Smooth muscle cell (in vitro differentiated cells): Measurements from ENCODE around the gene DSE. TPM values are rescaled to one million over a fixed set of nuclear protein-coding genes. Genes with fewer than 3 reads are reported as not detected.
"Not testable (repeated sequence)": the region's sequence is repeated elsewhere in the genome, so short reads cannot be mapped to it uniquely, and the experiment has no call there.

Experiments used
- DNase-seq: peaks from one replicate; lab custom pipeline; 2025; ENCODE audit not compliant: unreplicated experiment; lab: John Stamatoyannopoulos, UW
- H2AFZ ChIP-seq: fragments of 200-600 bp; sonication (generic); 2 replicates; pipeline ENCODE4 v1.6.0; 2016; ENCODE audit warnings: antibody characterized with exemption, low read depth, mild to moderate bottlenecking
- H3F3A ChIP-seq: fragments of 200-600 bp; sonication (generic); 2 replicates; pipeline ENCODE4 v1.6.0; 2017; ENCODE audit warnings: antibody characterized with exemption, low read depth
- H3K27ac ChIP-seq: fragments of 200-600 bp; sonication (generic); 2 replicates; pipeline ENCODE4 v1.5.1; 2016; ENCODE audit warnings: low read depth, mild to moderate bottlenecking
- H3K27me3 ChIP-seq: fragments of 200-600 bp; sonication (generic); 2 replicates; pipeline ENCODE4 v1.6.1; 2016; ENCODE audit warnings: low read depth, mild to moderate bottlenecking
- H3K36me3 ChIP-seq: fragments of 200-600 bp; sonication (generic); 2 replicates; pipeline ENCODE4 v1.5.1; 2016; ENCODE audit warnings: low read depth
- H3K4me1 ChIP-seq: fragments of 200-600 bp; sonication (generic); 2 replicates; pipeline ENCODE4 v1.5.1; 2016; ENCODE audit warnings: low read depth
- H3K4me2 ChIP-seq: fragments of 200-600 bp; sonication (generic); 2 replicates; pipeline ENCODE4 v1.6.0; 2016; ENCODE audit warnings: mild to moderate bottlenecking
- H3K4me3 ChIP-seq: fragments of 200-600 bp; sonication (generic); 2 replicates; pipeline ENCODE4 v1.5.1; 2016; ENCODE audit warnings: mild to moderate bottlenecking
- H3K79me2 ChIP-seq: fragments of 200-600 bp; sonication (generic); 2 replicates; pipeline ENCODE4 v1.6.0; 2016; ENCODE audit warnings: low read depth, mild to moderate bottlenecking
- H3K9ac ChIP-seq: fragments of 200-600 bp; sonication (generic); 2 replicates; pipeline ENCODE4 v1.6.0; 2016; ENCODE audit warnings: low read depth
- H3K9me3 ChIP-seq: fragments of 200-600 bp; sonication (generic); replicated peaks from 2 replicates; pipeline ENCODE4 v1.5.1; 2016; ENCODE audit warnings: low read depth
- H4K20me1 ChIP-seq: fragments of 200-600 bp; sonication (generic); 2 replicates; pipeline ENCODE4 v1.6.0; 2016; ENCODE audit warnings: low read depth
- WGBS: methylation state at CpG from one replicate; pipeline ENCODE4 v1.1.7; 2016; ENCODE audit warnings: low lambda C conversion rate; 5-methylcytosine and 5-hydroxymethylcytosine counted together
- polyA plus RNA-seq: library from polyadenylated mRNA; unstranded; fragments of >200 nt; fragmentation: Nextera tagmentation; extraction: Ambion mirVana; gene quantifications from 2 replicates; pipeline ENCODE4 v1.2.1, GENCODE V29; 2016
- total RNA-seq: library from RNA; depleted of rRNA; stranded (reverse); fragments of >200 nt; gene quantifications from 2 replicates; pipeline ENCODE4 v1.2.3, GENCODE V29; 2014
- TF ChIP-seq, protein P1 (sequence below): fragments of 200-600 bp; sonication (generic); IDR thresholded peaks from 2 replicates; pipeline ENCODE4 v1.5.1; 2017; ENCODE audit warnings: borderline replicate concordance, mild to moderate bottlenecking, antibody characterized with exemption; ENCODE audit not compliant: insufficient read depth, poor library complexity, severe bottlenecking

DSE gene
- total and polyA plus RNA-seq, 2 experiments from 2014 or later: 38.6 to 76.2 TPM

DNA sequence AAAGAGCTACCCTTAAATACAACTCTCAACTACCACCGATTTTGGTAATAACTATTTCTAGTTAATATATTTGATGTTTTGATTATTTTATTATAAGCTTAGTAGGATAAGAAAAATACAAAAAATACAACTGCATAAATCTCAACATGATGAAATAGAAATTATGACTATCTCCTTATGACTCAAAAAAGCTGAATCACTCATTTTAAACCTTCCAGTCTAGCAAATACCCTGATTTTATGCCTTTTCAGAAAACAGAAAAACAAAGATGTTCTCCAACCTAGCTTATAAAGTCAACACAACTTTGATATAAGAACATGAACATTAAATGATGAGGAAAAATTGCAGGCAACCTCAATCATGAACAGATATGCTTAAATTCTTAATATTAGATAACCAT, 40.2 kb upstream of the DSE start:
- Histone ChIP-seq H3K9me3 (no peaks in the 10 kb centered on the region), H3K9ac (no peak overlapping the region), H3K27ac (no peak overlapping the region), H3K79me2 (no peaks in the 10 kb centered on the region), H3K4me2 (no peak overlapping the region), H2AFZ (no peak overlapping the region), H3K4me1 (peaks cover 13% of the 10 kb centered on the region), H3K27me3 (no peaks in the 10 kb centered on the region), H3K36me3 (no peaks in the 10 kb centered on the region), H3K4me3 (no peak overlapping the region), H4K20me1 (no peaks in the 10 kb centered on the region), H3F3A (no peaks in the 10 kb centered on the region)
- TF ChIP-seq, protein P1, sequence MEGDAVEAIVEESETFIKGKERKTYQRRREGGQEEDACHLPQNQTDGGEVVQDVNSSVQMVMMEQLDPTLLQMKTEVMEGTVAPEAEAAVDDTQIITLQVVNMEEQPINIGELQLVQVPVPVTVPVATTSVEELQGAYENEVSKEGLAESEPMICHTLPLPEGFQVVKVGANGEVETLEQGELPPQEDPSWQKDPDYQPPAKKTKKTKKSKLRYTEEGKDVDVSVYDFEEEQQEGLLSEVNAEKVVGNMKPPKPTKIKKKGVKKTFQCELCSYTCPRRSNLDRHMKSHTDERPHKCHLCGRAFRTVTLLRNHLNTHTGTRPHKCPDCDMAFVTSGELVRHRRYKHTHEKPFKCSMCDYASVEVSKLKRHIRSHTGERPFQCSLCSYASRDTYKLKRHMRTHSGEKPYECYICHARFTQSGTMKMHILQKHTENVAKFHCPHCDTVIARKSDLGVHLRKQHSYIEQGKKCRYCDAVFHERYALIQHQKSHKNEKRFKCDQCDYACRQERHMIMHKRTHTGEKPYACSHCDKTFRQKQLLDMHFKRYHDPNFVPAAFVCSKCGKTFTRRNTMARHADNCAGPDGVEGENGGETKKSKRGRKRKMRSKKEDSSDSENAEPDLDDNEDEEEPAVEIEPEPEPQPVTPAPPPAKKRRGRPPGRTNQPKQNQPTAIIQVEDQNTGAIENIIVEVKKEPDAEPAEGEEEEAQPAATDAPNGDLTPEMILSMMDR: no peak
- WGBS: 100% methylated on average over 1 of the region's 1 CpG
- no peak for DNase-seq

DNA sequence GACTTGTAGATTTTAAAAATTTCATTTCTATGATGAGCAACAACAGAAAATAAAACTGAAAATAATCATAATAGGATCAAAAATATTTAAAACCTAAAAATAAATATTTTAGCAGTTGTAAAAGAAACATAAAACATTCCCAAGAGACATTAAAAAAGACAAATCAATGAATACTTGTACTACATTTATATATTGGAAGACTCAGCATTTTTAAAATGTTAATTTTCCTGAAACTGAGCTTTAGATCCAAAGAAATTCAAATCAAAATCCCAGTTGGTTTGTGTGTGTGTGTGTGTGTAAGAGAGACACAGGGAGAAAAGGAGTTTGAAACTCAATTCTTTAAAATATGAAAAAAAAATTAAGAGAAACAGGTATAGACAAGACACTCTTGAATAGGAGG, 38.7 kb upstream of the DSE start:
- Histone ChIP-seq H3K4me1 (peaks cover 13% of the 10 kb centered on the region), H3K9ac (no peak overlapping the region), H3K9me3 (no peaks in the 10 kb centered on the region), H3K27ac (no peak overlapping the region), H3K4me3 (no peak overlapping the region), H3K79me2 (no peaks in the 10 kb centered on the region), H3K36me3 (no peaks in the 10 kb centered on the region), H4K20me1 (no peaks in the 10 kb centered on the region), H3F3A (no peaks in the 10 kb centered on the region), H3K4me2 (no peak overlapping the region), H3K27me3 (no peaks in the 10 kb centered on the region), H2AFZ (no peak overlapping the region)
- TF ChIP-seq, protein P1: no peak
- no peak for DNase-seq

GRCh38 chr6:116334638-116335409, 35.9 kb upstream of the DSE start:
- H3K4me1 ChIP-seq, H4K20me1 ChIP-seq, H2AFZ ChIP-seq, H3K9ac ChIP-seq, H3K27me3 ChIP-seq, H3K4me3 ChIP-seq, H3K9me3 ChIP-seq, H3K36me3 ChIP-seq, H3F3A ChIP-seq, H3K79me2 ChIP-seq, DNase-seq, H3K4me2 ChIP-seq, H3K27ac ChIP-seq: not testable (repeated sequence)

DNA sequence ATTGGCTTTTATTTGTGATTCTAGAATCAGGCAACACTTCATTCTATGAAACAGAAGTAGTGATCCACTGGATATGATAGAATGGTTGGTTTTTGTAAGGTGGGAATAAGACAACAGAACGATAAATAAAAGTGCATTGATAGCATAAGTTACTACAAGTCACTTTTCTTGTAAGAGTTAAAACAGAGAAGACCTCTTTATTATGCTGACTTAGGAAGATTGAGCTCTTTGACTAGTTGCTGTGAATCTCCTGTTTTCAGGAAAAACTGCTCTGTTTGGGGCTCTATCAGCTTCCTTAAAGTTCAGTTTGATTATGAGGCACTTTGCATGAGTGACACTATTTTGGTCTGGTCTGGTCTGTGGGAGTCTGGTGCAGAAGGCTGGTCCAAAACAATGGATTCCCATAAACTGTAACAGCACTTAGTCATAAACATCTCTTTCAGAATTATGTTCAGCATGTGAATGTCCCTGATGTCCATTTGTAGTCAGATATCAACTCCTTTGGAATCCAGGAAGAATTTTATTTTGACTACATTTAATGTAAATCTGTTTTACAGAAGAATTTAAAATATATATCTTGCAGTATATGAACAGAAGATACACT, 35.0 kb upstream of the DSE start:
- Histone ChIP-seq H3K4me1 (no peaks in the 10 kb centered on the region), H3K27ac (no peak overlapping the region), H3K27me3 (no peaks in the 10 kb centered on the region), H4K20me1 (no peaks in the 10 kb centered on the region), H3K9ac (no peak overlapping the region), H3K4me2 (no peak overlapping the region), H3F3A (no peaks in the 10 kb centered on the region), H3K9me3 (no peaks in the 10 kb centered on the region), H3K4me3 (no peak overlapping the region), H3K79me2 (no peaks in the 10 kb centered on the region), H2AFZ (no peak overlapping the region), H3K36me3 (no peaks in the 10 kb centered on the region)
- WGBS: 90% methylated on average over 1 of the region's 1 CpG
- TF ChIP-seq, protein P1: no peak
- DNase-seq: no peak
